T-helper 9 cell (primary cell): ENCODE results near the gene SSTR3.

Source experiments
- DNase-seq: peaks from one replicate; pipeline ENCODE4 v3.0.0-alpha.2; 2020

The SSTR3 gene

DNA sequence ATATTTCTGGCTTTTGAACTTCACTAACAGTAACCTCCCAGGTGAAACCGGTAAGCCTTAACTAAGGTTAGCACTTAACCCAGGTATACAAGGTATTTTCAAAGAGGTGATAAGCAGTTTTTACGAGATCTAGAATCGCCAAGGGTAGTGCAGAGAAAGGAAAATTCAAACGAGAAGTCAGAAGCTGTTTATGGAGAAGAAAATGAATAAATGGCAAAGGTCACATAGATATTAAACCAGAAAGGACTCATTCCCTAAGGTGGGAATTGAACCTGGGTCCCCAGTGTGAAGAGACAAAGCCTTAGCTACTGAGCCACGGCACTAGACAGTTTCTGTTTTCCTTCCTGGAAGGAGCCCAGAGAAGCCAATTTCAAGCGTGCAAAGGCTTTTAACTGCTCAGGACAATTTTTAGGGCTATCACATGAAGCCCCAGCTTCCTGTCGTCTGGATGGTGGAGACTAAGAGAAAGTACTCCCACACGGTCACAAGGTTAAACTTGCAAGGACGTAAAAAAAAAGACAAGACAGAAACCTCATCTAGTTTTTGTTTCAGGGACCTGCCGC, 18.6 kb downstream of the SSTR3 start:
- DNase-seq = no peak

DNA sequence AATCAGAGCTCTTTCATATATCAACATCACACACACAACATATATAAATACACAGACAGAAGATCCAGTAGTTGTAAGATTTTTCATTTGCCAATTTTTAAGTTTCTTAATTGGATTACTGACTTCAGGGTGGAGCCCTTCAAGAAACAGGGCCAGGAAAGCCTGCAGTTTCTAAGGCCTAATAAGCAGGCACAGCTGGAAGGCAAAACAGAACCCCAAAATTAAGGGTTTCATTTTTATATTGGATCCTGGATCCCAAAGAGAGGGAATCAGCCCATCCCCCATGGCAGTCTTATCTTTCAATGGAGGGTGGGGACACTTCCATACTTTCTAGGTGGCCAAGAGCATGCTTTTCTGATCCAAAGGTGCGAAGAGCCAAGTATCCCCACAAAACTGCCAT, 19.5 kb downstream of the SSTR3 start:
- no peak for DNase-seq

DNA sequence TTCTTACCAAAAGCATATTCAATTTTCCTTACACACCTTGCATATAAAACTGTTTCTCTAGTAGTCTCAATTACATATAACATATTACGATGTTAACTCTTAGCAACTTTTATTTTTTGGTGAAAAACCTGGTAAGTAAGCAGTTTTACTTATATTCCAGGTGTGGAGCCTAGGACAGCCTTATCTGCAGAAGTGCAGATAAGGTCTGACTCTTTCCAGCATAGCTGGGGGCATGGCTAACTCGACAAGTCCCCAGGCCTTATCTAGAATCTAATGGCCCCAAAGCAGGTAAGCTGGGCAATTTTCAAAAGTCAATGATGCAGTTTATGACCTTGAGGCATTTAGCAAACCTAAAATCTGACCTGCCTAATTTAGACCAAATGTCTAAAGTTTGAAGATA, 20.1 kb downstream of the SSTR3 start:
- DNase-seq = no peak

DNA sequence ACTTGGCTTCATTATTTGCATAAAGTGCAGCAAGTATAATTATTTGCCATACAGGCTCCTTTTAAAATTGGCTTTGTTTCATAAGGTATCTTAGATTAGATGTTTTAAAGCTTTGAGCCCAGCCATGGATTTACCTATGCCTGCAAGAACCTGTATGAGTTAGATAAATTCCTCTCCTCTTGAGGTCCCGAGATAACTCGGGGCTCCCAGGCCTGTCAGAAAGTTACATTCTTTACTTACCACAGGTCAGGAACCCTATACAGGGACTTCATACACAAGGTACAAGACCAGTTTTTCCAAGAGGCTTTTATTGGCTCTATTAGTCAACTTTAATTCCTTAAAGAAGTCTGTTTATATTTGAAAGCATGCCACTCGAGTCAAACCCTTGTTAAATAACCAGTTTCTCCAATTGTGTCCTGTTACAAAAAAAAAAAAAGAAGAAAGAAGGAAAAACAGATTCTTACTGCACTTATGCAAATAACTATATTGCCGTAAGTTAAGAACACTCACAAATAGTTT, 22.0 kb downstream of the SSTR3 start:
- DNase-seq = no peak

DNA sequence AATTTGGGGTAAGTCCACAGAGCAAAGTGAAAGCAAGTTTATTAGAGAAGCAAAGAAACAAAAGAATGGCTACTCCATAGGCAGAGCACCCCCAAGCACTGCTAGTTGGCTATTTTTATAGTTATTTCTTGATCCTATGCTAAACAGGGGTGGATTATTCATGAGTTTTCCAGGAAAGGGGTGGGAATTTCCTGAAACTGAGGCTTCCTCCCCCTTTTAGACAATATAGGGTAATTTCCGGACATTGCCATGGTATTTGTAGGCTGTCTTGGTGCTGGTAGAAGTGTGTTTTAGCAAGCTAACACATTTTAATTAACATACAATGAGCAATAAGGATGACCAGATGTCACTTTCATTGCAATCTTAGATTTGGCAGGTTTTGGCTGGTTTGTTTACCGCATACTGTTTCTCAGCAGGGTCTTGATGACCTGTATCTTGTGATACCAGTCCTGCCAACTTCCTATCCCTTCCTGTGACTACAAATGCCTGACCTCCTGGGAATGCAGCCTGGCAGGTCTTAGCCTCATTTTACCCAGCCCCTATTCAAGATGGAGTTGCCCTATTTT, 23.3 kb downstream of the SSTR3 start:
- DNase-seq = no peak

DNA sequence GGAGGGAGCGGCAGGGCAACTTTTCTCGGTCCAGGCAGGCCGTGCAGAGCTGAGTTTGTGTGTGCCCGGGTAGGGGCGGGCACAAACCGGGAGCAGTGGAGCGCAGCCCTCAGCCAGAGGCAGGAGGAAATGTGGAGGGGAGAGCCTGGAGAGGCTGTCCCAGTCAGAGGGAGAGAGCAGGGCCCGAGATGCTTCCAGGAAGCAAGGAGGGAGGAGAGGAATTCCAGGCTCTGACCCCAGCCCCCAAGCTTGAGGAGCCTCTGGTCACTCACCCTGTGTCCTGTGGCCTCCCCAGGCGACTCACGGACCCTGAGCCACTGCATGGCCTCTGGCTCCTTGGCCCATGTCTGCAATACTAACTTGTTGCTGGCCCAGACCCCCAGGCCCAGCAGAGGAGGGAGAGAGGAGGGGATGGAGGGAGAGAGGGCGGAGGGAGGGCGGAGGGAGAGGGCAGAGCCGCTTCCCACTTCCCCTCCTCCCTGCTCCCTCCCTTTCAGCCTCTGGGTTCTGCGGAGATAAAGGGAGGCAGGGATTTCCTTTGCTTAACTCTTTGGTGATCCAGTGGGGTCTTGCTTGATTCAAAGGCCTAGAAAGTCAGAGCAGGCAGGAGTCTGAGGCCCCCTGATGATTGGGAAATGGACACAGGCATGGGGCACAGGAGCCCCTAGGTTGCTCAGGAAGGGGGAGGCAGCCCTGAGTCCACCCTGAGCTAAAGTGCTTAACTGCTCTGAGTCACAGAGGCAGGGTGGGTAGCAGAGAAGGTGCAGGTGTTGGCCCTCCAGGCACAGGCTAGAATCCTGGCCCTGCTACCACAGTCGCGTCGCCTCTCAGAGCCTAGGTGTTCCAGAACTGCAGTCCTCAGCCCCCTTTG, 24.2 kb downstream of the SSTR3 start, which contains the start of gene C1QTNF6:
Gene C1QTNF6, minus strand, starts transcription at position 357 of the 871 bp plus-strand sequence. Its CDS starts 34 bp downstream, at position 323.
- DNase-seq = no peak

DNA sequence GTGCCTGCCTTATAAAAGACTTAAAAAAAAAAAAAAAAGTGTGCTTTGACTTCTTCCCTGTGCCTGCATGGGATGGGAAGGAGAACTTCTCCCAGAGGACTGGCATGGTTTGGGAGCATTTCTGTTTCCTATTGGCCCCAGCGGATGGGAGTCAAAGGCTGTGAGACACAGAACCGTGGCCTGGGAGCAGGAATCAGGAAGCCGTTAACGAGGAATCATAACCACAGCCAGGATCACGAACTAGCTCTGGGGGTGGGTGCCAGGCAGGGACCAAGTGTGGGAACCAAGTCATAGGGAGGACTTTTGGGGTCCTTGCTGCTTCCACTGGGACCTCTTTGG, 24.8 kb downstream of the SSTR3 start:
- no peak for DNase-seq

DNA sequence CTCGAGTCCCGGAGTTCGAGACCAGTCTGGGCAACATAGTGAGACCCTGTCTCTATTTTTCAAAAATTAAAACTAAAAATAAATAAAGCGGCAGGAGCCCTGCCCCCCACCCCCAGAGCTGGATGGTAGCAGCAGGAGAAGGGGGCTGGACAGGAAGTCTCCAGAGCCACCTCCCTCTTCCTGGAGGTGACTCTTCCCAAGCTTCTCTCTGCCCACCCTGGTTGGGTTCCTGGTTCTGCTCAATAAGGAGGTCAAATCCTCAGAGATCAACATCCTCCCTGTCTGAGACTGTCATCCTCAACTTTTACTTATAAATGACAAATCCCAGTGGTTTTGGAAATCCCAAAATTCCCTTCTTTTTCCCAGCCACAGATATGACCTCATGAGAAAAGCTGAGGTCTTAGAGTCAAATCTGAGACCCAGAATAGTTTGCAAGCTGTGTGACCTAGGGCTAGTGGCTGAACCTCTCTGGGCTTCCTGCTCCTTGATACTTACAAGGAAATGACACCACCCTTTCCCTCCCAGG, 25.2 kb downstream of the SSTR3 start:
- no peak for DNase-seq

DNA sequence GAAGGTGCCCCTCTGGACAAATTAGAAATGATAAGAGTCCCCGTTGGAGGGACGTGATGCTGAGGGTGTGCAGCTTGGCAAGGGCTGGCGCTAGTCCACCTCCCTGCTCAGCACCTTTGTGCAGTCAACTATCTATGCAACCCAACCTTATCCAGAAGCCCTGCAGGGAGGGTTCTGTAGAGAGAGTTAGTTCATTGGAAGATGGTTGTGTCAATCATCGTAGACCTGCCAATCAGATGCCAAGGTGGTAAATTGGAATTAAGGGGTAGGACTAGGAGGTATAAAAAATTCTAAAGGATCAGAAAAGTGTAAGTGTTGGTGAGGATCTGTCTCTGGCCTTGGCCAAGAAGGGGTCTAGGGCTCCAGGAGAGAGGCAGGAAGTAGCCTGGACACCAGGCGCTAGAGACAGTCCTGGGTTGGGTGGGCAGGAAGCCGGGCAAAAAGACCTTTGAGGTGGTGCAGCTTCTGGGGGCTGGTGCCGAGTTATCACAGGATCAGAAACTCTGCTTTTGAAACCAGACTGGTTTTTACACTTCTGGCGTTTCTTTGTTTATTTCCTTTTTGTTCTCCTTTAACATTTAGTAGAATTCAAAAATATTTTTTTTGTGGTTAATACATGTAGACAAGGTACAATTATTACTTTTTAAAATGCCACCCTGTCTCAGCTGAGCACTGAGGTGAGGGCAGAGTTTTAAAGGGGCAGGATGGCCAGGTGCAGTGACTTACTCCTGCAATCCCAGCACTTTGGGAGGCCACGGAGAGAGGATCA, 25.9 kb downstream of the SSTR3 start:
- no peak for DNase-seq

DNA sequence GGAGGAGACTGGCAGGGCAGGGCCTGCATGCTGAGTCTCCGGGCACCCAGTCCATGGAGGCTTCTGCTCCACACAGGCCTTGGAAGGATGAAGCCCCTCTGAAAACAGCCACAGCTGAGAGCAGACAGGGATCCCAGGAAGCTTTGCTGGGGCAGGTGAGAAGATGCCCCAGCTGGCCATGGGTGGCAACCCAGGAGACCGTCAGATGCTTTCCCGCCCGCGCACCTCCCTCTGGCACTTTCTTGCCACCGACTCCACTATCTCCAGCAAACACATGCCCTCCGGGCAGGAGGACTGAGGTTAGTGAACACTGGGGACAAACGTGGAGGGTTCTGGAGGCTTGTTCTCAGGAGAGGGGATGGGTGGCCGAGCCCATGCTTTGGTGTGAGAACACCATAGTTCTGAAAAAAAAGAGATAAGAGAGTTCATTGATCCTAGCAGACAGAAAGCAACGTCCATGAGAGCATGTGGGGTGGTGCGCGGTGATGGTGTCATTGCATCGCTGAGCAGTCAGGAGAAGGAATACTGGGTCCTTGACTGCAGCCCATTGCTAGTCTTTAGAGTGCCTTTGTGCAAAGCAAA, 26.5 kb downstream of the SSTR3 start:
- DNase-seq = no peak

DNA sequence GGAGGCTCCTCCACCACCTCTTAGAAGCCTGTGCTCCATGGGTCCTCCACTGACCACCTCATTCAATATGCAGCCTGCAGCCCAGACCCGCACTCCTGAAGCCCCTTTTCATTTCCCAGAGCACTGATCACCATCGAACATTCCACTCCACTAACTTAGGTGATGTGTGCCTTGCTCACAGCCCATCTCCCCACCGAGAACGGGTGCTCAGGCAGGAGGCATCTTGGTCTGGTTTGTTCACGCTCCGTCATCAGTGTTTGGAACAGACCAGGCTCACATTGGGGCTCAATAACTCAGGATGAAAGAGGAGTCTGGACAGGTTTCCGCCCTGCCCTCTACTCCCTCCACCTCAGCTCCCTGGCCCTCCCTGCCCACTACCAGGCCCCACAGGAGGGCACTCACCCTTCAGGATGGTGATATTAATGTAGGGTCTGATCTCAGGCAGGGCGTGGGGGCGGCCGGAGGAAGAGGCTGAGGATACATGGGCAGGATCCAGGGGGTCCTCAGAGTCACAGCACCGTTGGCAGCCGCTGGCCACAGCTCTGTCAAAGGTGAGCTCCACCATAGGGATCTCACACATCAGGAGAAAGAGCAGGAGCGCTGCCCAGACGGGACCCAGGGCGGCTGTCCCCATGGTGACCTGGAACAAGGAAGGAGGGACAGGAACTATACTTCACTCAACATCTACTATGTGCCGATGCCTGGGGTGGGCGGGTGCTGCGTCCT, 27.3 kb downstream of the SSTR3 start:
- DNase-seq = no peak

DNA sequence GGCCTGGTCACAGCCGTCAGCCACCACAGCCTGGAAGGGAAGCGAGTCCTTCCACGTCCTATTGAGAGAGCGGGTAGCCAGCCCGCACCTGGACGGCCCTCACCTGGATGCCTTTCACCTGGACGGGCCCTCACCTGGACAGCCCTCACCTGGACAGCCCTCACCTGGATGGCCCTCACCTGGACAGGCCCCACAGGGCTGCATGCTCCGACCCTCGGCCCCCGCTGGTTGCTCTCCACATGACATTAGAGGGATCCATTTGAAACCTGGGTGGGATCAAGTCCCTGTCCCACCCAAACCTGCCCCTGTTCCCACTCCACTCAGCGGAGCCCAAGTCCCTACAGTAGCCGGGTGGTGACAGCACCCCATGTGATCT, 27.9 kb downstream of the SSTR3 start:
- no peak for DNase-seq

DNA sequence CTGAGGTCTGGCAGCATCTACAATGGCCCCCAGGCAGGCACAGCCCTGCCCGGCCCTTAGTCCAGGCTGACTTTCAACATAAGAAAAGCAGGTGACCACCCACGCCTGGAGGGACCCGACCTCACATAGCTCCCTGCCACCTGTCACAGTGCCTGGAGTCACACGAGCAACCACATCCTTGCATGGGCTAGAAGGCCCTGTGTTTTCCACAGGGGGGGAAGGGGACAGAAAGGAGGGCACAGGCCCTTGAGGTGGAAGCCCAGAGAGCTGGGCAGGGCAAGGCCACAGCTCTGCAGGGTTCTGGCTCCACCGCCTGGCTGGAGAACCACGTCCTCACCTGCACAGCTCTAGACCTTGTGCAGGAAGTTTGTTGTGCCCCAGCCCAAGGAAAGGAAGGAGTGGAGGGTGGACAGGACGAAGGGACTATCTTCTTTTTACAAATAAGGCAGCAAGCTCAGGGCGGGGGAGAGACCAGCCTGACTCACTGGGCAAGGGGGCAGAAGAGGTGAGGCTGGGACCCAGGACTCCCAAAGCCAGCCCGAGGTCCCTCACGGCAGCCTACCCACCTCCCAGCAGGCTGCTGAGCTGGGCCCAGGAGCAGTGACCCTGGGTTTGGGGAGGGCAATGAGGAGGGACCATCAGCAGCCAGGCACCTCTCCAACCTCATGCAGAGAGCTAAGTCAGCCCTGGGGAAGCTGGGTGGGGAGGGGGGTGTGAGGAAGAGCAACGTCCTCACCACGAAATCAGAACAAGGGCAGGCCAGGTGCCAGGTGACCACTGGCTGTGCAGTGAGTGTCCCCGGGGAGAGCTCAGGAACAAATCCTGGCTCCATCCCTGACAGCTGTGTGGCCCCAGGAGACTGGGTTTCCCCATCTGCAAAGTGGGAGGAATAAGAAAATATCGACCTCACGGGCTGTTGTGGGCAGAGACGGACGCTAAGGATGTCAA, 28.6 kb downstream of the SSTR3 start:
- DNase-seq = no peak

DNA sequence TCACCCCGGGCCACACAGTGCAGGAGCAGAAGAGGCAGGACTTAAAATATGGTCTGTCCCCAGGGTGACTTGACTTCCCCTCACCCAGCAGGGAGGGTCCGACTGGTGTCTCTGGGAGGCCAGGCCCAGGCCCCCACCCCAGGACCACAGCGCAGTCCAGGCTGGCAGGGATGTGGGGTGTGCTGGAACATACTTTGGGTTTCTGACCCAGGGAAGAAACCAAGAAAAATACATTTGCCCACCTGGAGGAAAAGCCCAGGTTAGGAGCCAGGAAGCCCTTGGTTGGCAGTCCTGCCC, 29.4 kb downstream of the SSTR3 start:
- DNase-seq = no peak

DNA sequence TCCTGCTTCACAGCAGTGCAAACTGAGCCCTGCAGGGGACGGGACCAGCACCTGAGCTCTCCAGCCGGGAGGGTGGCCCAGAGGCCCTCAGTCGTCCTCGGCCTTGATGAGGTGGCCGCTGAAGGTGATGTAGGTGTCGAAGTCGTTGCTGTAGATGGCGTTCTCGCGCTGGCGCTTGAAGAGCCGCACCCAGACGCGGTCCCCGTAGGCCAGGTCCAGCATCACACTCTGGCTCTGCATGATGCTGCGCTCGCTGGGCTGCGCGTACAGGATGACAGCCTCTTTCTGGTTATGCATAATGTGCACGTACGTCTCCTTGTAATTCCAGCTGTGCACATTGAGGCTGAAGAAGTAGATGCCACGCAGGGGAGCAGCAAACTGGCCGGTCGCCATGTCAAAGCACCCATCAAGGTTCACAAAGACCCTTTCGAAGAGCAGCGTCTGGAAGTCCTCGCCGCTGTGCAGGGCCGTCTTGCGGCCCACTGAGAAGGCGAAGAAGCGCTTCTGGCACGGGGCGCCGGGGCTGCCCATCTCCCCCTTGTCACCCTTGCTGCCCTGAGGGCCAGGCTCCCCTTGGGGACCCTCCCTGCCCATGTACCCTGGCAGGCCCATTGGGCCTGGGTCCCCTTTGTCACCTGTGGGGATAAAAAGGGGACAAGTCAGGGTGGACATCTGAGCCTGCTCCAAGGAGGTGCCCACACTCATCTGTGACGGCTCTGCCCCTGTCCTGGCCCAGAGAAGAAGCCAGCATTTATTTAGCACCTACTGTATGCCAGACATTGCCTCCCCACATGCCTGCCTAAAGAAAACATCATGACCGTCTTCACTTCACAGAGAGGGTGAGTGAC, 30.0 kb downstream of the SSTR3 start:
- DNase-seq = no peak

DNA sequence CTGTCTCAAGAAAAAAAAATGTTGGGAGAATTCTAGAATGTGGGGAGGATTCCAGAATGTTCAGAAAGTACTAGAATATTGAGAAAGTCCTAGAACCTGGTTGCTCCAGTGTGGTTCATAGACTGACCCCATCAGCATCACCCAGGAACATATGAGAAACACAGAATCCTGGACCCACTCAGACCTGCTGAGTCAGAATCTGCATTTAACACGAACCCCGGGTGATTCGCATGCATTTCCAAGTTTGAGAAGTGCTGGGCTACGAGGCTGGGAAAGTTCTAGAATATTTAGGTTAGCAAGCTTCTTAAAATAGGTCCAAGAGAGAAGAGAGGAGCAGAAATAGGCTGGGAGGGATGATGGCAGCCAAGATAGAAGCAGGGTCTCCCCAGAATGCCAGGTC, 30.6 kb downstream of the SSTR3 start:
- DNase-seq = no peak

DNA sequence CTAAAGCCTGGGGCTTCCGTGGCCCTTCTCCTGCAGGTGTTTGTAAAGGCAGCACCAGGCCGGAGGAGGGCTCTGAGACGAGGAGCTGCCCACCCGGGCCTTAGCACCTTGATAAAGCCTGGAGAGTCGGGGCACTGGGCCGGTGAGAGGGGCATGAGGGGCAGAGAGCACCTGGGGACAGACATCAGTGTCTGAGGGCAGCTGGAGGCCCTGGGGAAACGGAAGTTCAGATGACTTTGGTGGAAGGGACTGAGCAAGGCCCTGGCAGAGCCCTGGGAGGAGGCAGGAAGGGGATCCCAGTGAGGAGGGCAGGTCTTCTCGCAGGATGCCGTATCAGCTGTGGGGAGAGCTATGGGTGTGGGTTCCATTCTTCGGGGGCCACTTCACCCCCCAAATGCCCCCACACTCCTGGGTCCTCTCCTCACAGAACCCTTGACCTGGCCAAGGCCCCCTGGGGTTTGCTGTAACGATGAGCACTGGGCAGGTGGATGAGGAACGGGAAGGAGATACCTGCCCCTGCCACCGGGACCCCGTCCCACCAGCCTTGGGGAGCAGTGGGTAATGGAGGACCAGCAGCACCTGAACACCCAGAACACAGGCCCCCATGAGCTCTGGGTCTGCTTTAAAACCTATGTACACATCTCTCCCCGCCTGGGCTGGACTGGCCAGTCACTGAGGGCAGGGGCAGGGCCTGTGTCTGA, 31.6 kb downstream of the SSTR3 start:
- DNase-seq = no peak

DNA sequence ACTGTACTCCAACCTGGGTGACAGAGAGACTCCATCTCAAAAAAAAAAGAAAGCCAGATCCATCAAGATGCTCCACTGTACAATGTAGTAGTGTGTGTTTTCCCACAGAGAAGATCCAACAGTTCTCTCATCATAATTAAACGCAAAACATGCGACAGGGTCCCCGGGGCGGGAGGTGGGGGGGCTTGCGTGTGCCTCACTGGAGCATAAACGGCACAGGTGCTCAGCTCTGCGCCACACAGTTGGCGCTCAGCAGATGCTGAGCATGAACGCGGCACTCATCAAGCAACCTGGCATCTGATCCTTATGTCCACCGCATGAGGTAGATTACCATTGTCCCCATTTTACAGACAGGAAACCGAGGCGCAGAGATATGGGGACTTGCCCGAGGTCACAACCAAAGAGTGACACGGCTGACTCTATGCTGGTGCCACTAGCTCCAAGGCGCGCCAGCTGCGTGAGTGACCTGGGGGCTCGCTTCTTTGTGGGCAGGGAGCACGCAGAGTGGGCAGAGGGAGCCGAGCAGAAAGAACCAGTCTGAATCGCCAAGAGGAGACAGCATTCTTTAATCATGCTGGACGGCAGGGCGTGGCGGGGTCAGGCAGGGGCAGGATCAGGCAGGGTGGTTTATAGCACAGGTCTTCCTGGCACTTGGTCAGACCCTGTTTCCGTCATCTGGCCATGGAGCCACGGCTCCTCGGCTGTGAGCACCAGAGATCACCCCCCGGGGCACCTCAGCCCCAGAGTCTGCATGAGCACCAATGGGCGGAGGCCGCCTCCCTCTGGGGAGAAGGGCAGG, 32.5 kb downstream of the SSTR3 start:
- no peak for DNase-seq

DNA sequence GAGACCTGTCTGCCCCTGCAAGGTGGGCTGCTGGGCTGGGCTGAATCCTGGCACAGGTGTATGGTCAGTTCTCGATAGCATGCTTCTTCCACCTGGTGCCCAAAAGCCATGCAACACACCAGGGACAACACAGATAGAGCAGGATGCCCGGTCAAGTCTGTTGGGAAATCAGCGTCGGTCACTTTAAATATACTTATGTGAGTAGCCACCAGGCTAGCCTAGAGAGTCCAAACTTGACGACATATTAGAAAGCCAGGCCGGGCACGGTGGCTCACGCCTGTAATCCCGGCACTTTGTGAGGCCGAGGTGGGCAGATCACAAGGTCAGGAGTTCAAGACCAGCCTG, 33.2 kb downstream of the SSTR3 start:
- DNase-seq = no peak
